Lung (tissue), 12 donors: ENCODE data around the gene OGA. TPM values are rescaled to one million over a fixed set of nuclear protein-coding genes. Genes with fewer than 3 reads are reported as not detected.
"Not testable (repeated sequence)": the region's sequence is repeated elsewhere in the genome, so short reads cannot be mapped to it uniquely, and the experiment has no call there.

Experiments
- ATAC-seq: fragments of 200-7000 bp; cut with Tn5 transposase; one replicate; pipeline ENCODE4 v1.9.1; 2020; ENCODE audit warnings: moderate number of reproducible peaks; ENCODE audit not compliant: insufficient read depth, low FRiP score
- DNase-seq, 3 donors: peaks; one replicate each; pipeline ENCODE4 v3.0.0-alpha.2; 2013 to 2017
- H3K27ac ChIP-seq, 2 donors: one replicate each; pipeline ENCODE4 v1.5.1; 2013; ENCODE audit warnings: mild to moderate bottlenecking in 2 of 2, moderate library complexity in 2 of 2, control low read depth in 1 of 2, inconsistent platforms in 1 of 2, low read depth in 1 of 2, low read length in 1 of 2
- H3K27me3 ChIP-seq, 3 donors: one replicate each; pipeline ENCODE4 v1.5.1; 2013; ENCODE audit warnings: low read length in 2 of 3; ENCODE audit not compliant: control insufficient read depth in 3 of 3, insufficient read depth in 3 of 3
- H3K36me3 ChIP-seq, 4 donors: one replicate each; pipeline ENCODE4 v1.5.1; 2013; ENCODE audit warnings: low read length in 4 of 4, mild to moderate bottlenecking in 1 of 4, moderate library complexity in 1 of 4; ENCODE audit not compliant: control insufficient read depth in 4 of 4, insufficient read depth in 4 of 4
- H3K4me1 ChIP-seq, 5 donors: one replicate each; pipeline ENCODE4 v1.5.1; 2013; ENCODE audit warnings: low read length in 5 of 5, mild to moderate bottlenecking in 2 of 5, moderate library complexity in 1 of 5; ENCODE audit not compliant: control insufficient read depth in 5 of 5, insufficient read depth in 5 of 5
- H3K4me3 ChIP-seq: one replicate; pipeline ENCODE4 v1.5.1; 2013; ENCODE audit warnings: mild to moderate bottlenecking, control low read depth, moderate library complexity
- H3K9ac ChIP-seq, 2 donors: one replicate each; pipeline ENCODE4 v1.5.1; 2013; ENCODE audit warnings: low read length in 2 of 2, control low read depth in 1 of 2; ENCODE audit not compliant: insufficient read depth in 1 of 2
- H3K9me3 ChIP-seq, 4 donors: one replicate each; pipeline ENCODE4 v1.5.1; 2013; ENCODE audit warnings: low read length in 3 of 4, mild to moderate bottlenecking in 1 of 4, moderate library complexity in 1 of 4; ENCODE audit not compliant: control insufficient read depth in 4 of 4, insufficient read depth in 3 of 4
- CTCF ChIP-seq: IDR thresholded peaks from 2 replicates; pipeline ENCODE4 v1.5.1; 2012; ENCODE audit warnings: mild to moderate bottlenecking; ENCODE audit errors: control extremely low read depth, extremely low read depth
- WGBS, 2 donors: extraction: QIAGEN DNeasy Blood & Tissue Kit; methylation state at CpG; one replicate each; pipeline ENCODE4 v1.1.7; 2013; 5-methylcytosine and 5-hydroxymethylcytosine counted together
- polyA plus RNA-seq, 2 donors: library from polyadenylated mRNA; stranded (reverse); fragments of 200-250 nt; gene quantifications; one replicate each; pipeline ENCODE4 v1.2.1, GENCODE V29; 2013
- total RNA-seq, 2 donors: library from RNA; depleted of rRNA in 1 of 2; stranded (reverse); fragments of >200 nt in 1 of 2; gene quantifications; one replicate each; pipeline ENCODE4 v1.2.1, GENCODE V29; 2014 to 2021
- donor health status: control.
- donor health status: control.
- donor health status: Bipolar disorder and iron deficiency.
- donor health status: healthy.
- donor health status: DM: yes; HTN: yes; CAD: no.

Gene OGA
- total and polyA plus RNA-seq, 4 donors: 45.7 to 362 (median 69.7) TPM

GRCh38 chr10:101797403-101798059, 20.7 kb downstream of the OGA start:
- Histone ChIP-seq H3K4me1 (no peaks in the 10 kb centered on the region), H3K9me3 (no peaks in the 10 kb centered on the region), H3K9ac (no peak overlapping the region), H3K36me3 (peaks cover 35 to 68% (median 56%) of the 10 kb centered on the region in 4 donors), H3K27ac (no peak overlapping the region), H3K27me3 (no peaks in the 10 kb centered on the region), H3K4me3 (no peak overlapping the region)
- 76 to 83% methylated on average over 4 of the region's 4 CpGs for WGBS, 2 donors
- ATAC-seq (no peak), DNase-seq (no peak)
- TF ChIP-seq CTCF: no peak

GRCh38 chr10:101793526-101793925, 24.7 kb downstream of the OGA start:
- no peak for TF ChIP-seq CTCF
- DNase-seq: no peak
- H3K36me3 ChIP-seq: peaks cover 24 to 60% (median 50%) of the 10 kb centered on the region in 4 donors
- H3K4me1 ChIP-seq: no peaks in the 10 kb centered on the region
- no peak for ATAC-seq
- H3K4me3 ChIP-seq: no peak overlapping the region
- H3K27me3 ChIP-seq: no peaks in the 10 kb centered on the region
- no peak overlapping the region for H3K9ac ChIP-seq
- no peak overlapping the region for H3K27ac ChIP-seq
- no peaks in the 10 kb centered on the region for H3K9me3 ChIP-seq
- 98 to 99% methylated on average over 12 of the region's 12 CpGs for WGBS, 2 donors

- Histone ChIP-seq H3K27me3 (no peaks in the 10 kb centered on the region), H3K4me3 (no peak overlapping the region), H3K27ac (no peak overlapping the region), H3K9ac (no peak overlapping the region), H3K9me3 (no peaks in the 10 kb centered on the region), H3K36me3 (peaks cover 28 to 67% (median 50%) of the 10 kb centered on the region in 4 donors), H3K4me1 (no peaks in the 10 kb centered on the region)
- ATAC-seq: no peak
- DNase-seq: no peak
- whole genome bisulfite sequencing, 2 donors: 92 to 95% methylated on average over 7 of the region's 7 CpGs
- TF ChIP-seq CTCF: no peak
Observed at GRCh38 chr10:101789686-101790085, 28.6 kb downstream of the OGA start.

GRCh38 chr10:101789231-101789630, 29.0 kb downstream of the OGA start:
- H3K4me3 ChIP-seq, H3K27me3 ChIP-seq, H3K9ac ChIP-seq, H3K4me1 ChIP-seq, DNase-seq, H3K9me3 ChIP-seq: not testable (repeated sequence)
- H3K27ac ChIP-seq: peak overlapping the region in 1 of 2 donors; percentile 31
- H3K36me3 ChIP-seq: peaks cover 29 to 68% (median 48%) of the 10 kb centered on the region in 4 donors
- peak; percentile 31 for ATAC-seq
- 71 to 77% methylated on average over 9 of the region's 9 CpGs for WGBS, 2 donors
